Measurements from ENCODE around the gene LEFTY2. TPM values are rescaled to one million over a fixed set of nuclear protein-coding genes. Genes with fewer than 3 reads are reported as not detected.

LEFTY2 gene
- total RNA-seq, 1 donor from 2014 or later: not detected

- H3K36me3 ChIP-seq (ENCODE audit: control insufficient read depth, insufficient read depth, low read length): no peaks in the 10 kb centered on the region
- peak; percentile 91 for TF ChIP-seq CTCF (IDR thresholded peaks at IDR 0.05; ENCODE audit: insufficient read depth, low read length, severe bottlenecking)
- no peaks in the 10 kb centered on the region for H3K27me3 ChIP-seq (ENCODE audit: control insufficient read depth, insufficient read depth, low read length)
- DNase-seq (ENCODE audit: low read depth) (no peak), FAIRE-seq (no peak)
- no peak overlapping the region for H3K4me3 ChIP-seq (ENCODE audit: low read depth, low read length)
Measured at GRCh38 chr1:225911191-225912130, 29.6 kb downstream of the LEFTY2 start.

DNA sequence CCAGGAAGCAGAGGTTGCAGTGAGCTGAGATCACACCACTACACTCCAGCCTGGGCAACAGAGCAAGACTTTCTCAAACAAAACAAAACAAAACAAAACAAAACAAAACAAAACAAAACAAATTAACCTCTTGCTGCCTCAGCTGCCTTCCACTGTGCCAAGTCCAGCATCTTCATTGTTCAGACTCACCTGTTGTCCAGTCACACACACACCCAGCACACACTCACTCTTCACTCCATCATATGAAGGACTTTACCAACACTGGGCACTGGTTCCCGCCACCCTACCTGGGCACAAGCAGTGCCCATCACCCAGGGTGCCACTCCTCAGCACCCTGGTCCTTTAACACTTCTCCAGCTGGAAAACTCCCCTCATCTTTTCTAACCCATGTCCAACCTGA is 31.5 kb downstream of the LEFTY2 start:
- Histone ChIP-seq H3K36me3 (ENCODE audit: control insufficient read depth, insufficient read depth, low read length) (no peaks in the 10 kb centered on the region), H3K27me3 (ENCODE audit: control insufficient read depth, insufficient read depth, low read length) (peaks cover 3% of the 10 kb centered on the region), H3K4me3 (ENCODE audit: low read depth, low read length) (no peak overlapping the region)
- FAIRE-seq: no peak
- no peak for DNase-seq (ENCODE audit: low read depth)
- no peak for TF ChIP-seq CTCF (IDR thresholded peaks at IDR 0.05; ENCODE audit: insufficient read depth, low read length, severe bottlenecking)

DNA sequence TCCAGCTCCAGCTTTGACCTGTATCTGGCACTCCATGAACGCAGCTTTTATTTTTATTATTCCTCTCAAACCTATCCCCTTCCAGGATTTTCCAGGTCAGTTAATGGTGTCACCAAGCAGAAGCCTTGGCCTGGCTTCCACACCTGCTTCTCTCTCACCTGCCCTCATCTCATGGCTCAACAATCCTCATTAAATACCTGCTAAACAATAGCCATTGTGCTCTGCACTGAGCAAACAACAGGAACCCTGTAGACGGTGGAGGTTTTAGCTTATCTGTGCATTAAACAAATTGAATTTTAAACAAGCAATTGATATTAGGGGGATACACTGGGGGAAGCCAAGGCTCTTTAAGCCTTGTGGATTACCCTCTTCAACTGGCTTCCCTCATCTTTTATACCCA is 32.2 kb downstream of the LEFTY2 start:
- H3K27me3 ChIP-seq (ENCODE audit: control insufficient read depth, insufficient read depth, low read length): peaks cover 3% of the 10 kb centered on the region
- H3K4me3 ChIP-seq (ENCODE audit: low read depth, low read length): no peak overlapping the region
- H3K36me3 ChIP-seq (ENCODE audit: control insufficient read depth, insufficient read depth, low read length): no peaks in the 10 kb centered on the region
- DNase-seq (ENCODE audit: low read depth) (no peak), FAIRE-seq (no peak)
- no peak for TF ChIP-seq CTCF (IDR thresholded peaks at IDR 0.05; ENCODE audit: insufficient read depth, low read length, severe bottlenecking)

- DNase-seq (ENCODE audit: low read depth) (no peak), FAIRE-seq (no peak)
- no peak overlapping the region for H3K4me3 ChIP-seq (ENCODE audit: low read depth, low read length)
- no peaks in the 10 kb centered on the region for H3K36me3 ChIP-seq (ENCODE audit: control insufficient read depth, insufficient read depth, low read length)
- TF ChIP-seq CTCF (IDR thresholded peaks at IDR 0.05; ENCODE audit: insufficient read depth, low read length, severe bottlenecking): no peak
- H3K27me3 ChIP-seq (ENCODE audit: control insufficient read depth, insufficient read depth, low read length): peaks cover 3% of the 10 kb centered on the region
Measured at GRCh38 chr1:225908013-225908640, 32.9 kb downstream of the LEFTY2 start.

DNA sequence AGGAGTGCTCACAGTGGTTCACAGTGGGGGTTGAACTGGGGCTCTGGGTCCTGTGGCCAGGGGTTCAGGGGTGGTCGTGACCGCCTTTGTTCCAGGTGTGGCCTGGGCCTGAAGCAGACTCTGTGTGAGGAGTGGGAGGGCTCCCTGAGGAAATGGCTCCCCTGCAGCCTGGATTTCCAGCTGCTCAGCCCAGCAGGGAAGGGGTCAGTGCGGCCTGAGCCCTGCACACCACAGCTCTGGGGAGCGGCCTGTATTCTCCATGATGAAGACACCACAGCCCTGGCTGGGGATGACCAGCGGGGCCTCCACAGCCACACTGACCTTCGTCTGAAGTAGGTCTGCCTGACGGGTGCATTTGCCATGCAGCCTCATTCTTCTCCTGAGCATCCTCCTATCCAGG is 33.7 kb downstream of the LEFTY2 start:
- TF ChIP-seq CTCF (IDR thresholded peaks at IDR 0.05; ENCODE audit: insufficient read depth, low read length, severe bottlenecking): no peak
- FAIRE-seq: no peak
- H3K27me3 ChIP-seq (ENCODE audit: control insufficient read depth, insufficient read depth, low read length): peaks cover 3% of the 10 kb centered on the region

More for the DNA sequence above, 33.7 kb downstream of the LEFTY2 start:
- H3K36me3 ChIP-seq (ENCODE audit: control insufficient read depth, insufficient read depth, low read length): no peaks in the 10 kb centered on the region
- no peak overlapping the region for H3K4me3 ChIP-seq (ENCODE audit: low read depth, low read length)
- DNase-seq (ENCODE audit: low read depth): no peak

All from bronchial epithelial cell (primary cell).